Bronchial epithelial cell (primary cell): ENCODE measurements around the gene ANKRD23. TPM values are rescaled to one million over a fixed set of nuclear protein-coding genes. Genes with fewer than 3 reads are reported as not detected.

ENCODE experiments used
- DNase-seq: peaks from one replicate; pipeline ENCODE4 v3.0.0-alpha.2; 2010; ENCODE audit warnings: low read depth
- FAIRE-seq: peaks from 2 replicates; lab custom pipeline; 2011; peaks lifted over from hg19 to GRCh38; lab: Jason Lieb, UNC
- H3K27me3 ChIP-seq: 2 replicates; pipeline ENCODE4 v1.5.1; 2011; ENCODE audit warnings: low read length; ENCODE audit not compliant: control insufficient read depth, insufficient read depth
- H3K36me3 ChIP-seq: 2 replicates; pipeline ENCODE4 v1.5.1; 2011; ENCODE audit warnings: low read length; ENCODE audit not compliant: control insufficient read depth, insufficient read depth
- H3K4me3 ChIP-seq: 2 replicates; pipeline ENCODE4 v1.5.1; 2011; ENCODE audit warnings: mild to moderate bottlenecking, low read depth, low read length, control low read depth
- total RNA-seq: library from RNA; depleted of rRNA; stranded (reverse); fragments of >200 nt; gene quantifications from 2 replicates; pipeline ENCODE4 v1.2.1, GENCODE V29; 2014
- TF ChIP-seq, protein P1 (sequence below): IDR thresholded peaks from 2 replicates; pipeline ENCODE4 v1.5.1; 2011; ENCODE audit warnings: mild to moderate bottlenecking, moderate library complexity, low read length, control low read depth, inconsistent platforms; ENCODE audit not compliant: insufficient read depth, severe bottlenecking

ANKRD23 gene
- total RNA-seq, 1 donor from 2014 or later = 0.79 TPM

DNA sequence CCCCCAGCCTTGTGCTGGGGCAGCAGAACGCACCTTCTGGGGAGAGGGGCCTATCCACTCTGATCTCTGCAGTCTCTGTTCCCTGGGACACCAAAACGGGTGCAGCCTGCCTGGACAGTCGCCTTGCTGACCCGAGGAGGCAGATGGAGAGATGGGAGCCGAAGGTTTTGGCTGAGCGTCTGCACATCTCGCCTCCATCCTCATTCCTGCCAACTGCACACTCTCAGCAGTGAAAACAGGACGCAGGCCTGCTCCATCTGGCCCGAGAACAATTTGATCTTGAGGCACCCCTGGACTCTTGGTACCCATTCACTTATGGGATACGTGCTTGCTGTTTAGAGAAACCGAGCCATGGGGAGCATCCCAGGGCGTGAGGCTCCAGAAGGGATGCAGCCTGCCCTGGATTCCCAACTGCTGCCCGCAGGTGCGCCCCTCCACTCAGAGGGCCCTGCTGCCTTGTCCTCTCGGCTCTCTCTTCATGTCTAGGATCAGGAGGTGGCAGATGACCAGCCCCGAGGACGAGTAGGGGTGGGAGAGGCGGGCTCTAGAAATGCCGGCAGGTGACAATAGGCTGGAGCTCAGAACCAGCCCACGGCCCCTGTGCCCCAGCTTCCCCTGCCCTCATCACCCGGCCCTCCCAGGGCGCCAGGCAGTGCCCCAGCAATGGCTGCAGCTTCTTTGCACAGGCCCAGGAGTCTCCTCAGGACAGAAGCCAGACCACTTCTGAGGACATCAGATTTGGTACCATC, 35.1 kb upstream of the ANKRD23 start:
- Histone ChIP-seq H3K27me3 (no peaks in the 10 kb centered on the region), H3K4me3 (no peak overlapping the region), H3K36me3 (no peaks in the 10 kb centered on the region)
- FAIRE-seq = no peak
- DNase-seq = no peak
- TF ChIP-seq, protein P1, sequence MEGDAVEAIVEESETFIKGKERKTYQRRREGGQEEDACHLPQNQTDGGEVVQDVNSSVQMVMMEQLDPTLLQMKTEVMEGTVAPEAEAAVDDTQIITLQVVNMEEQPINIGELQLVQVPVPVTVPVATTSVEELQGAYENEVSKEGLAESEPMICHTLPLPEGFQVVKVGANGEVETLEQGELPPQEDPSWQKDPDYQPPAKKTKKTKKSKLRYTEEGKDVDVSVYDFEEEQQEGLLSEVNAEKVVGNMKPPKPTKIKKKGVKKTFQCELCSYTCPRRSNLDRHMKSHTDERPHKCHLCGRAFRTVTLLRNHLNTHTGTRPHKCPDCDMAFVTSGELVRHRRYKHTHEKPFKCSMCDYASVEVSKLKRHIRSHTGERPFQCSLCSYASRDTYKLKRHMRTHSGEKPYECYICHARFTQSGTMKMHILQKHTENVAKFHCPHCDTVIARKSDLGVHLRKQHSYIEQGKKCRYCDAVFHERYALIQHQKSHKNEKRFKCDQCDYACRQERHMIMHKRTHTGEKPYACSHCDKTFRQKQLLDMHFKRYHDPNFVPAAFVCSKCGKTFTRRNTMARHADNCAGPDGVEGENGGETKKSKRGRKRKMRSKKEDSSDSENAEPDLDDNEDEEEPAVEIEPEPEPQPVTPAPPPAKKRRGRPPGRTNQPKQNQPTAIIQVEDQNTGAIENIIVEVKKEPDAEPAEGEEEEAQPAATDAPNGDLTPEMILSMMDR = no peak

DNA sequence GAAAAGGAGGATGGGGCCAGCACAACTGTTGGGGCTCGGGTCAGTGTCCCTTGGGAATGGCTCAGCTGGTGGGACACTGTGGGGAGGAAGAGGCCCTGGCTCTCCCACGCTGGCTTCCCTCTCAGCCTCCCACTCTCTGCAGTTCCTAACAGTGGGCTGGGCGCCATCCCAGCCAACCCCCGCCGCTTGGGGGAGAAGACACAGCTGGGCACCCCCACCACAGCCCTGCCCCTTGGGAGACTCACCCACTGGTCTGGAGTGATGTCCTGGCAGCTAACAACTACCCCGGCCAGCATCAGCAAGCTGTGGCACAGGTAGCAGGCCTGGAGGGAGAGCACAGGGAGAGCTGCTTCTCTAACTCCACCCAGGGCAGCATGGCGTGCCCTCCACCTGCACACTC, 34.4 kb upstream of the ANKRD23 start:
- Histone ChIP-seq H3K4me3 (no peak overlapping the region), H3K36me3 (no peaks in the 10 kb centered on the region), H3K27me3 (no peaks in the 10 kb centered on the region)
- FAIRE-seq (no peak), DNase-seq (no peak)
- TF ChIP-seq, protein P1 = no peak

DNA sequence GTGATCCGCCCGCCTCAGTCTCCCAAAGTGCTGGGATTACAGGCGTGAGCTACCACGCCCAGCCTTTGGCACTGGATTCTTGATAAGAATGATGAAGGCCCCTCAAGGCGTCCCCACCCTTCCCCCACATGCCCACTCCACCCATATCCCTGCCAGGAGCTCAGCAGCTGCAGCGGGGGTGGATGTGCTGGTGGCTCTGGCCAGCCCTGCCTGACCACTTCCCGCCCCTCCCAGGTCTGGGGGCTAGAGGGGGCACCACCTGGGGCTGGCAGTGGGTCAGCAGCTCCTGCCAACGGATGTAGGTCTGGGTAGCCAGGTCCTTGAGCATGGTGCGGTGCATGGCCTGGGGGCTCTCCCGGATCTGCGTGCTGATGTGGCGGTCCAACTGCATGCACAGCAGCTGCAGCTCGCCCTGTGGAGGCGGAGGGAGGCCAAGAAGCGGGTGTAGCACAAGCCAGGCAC, 33.8 kb upstream of the ANKRD23 start:
- TF ChIP-seq, protein P1 = no peak
- FAIRE-seq (no peak), DNase-seq (no peak)
- Histone ChIP-seq H3K27me3 (no peaks in the 10 kb centered on the region), H3K4me3 (no peak overlapping the region), H3K36me3 (no peaks in the 10 kb centered on the region)

DNA sequence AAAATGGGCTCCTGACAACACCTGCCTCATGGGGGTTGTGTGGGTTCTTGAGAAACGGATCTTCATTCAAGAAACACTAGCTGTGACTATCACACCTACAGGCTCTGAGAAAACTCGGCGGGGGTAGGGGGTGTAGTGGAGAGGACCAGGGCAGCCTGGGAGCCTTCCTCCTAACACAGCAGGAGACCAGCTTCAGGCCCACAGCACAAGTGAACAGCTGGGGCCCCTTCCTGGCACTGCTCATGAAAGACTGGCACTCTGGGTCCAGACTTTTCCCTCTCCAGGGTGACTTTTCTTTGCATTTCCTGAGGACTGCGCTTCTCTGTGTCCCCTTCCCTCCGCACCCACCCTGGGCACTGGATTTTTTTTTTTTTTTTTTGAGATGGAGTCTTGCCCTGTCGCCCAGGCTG, 33.2 kb upstream of the ANKRD23 start:
- Histone ChIP-seq H3K27me3 (no peaks in the 10 kb centered on the region), H3K4me3 (no peak overlapping the region), H3K36me3 (no peaks in the 10 kb centered on the region)
- FAIRE-seq (no peak), DNase-seq (no peak)
- TF ChIP-seq, protein P1 = no peak

DNA sequence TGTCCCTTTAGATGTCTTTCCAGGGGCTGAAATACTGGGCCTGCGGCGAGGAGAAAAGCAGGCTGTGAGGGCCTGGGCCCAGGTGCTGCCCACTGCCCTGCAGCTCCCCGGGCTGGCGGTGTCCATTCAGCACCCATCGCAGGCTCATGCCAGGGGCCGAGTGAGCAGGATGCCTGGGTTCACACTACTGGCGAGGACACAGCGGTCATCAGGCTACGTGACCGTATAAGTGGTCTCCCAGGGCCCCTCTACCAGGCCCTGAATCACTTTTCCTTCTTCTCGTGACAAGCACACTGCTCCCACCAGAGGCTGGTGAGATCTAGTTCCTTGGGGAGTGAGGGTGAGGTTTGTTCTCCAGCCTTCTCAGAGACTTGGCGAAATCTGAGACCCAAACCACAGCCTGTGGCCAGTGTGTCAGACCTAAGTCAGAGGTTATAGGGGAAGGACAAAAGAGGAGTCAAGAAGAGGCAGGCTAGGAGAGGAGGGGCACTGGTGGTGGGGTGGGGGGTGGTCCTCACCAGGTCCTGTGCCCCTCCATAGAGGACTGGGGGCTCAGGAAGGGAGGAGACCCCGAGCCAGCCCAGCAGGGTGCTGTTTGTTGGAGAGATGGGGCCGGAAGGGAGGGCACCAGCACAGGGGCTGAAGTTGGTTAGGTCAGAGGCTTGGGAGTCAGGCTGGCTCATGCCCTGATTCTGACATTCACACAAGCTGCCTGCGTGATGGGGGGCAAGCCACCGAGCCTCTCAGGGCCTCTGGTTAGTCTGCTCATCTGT, 32.6 kb upstream of the ANKRD23 start:
- H3K4me3 ChIP-seq = no peak overlapping the region
- H3K36me3 ChIP-seq = no peaks in the 10 kb centered on the region
- FAIRE-seq (no peak), DNase-seq (no peak)
- no peaks in the 10 kb centered on the region for H3K27me3 ChIP-seq
- TF ChIP-seq, protein P1 = no peak
